Placental pericyte (primary cell): ENCODE data around the gene CBR1. TPM values are rescaled to one million over a fixed set of nuclear protein-coding genes. Genes with fewer than 3 reads are reported as not detected.

Experiments used
- small RNA-seq: library from RNA; depleted of rRNA; stranded (forward); fragments of <200 nt; gene quantifications from one replicate; pipeline ENCODE3, GENCODE V24; 2012; ENCODE audit warnings: low replicate concordance
- total RNA-seq: library from RNA; depleted of rRNA; stranded (reverse); fragments of >200 nt; gene quantifications from 2 replicates; pipeline ENCODE4 v1.2.3, GENCODE V29; 2012

CBR1 gene
- 70.9 and 78.1 TPM in 2 replicates for total RNA-seq

DNA sequence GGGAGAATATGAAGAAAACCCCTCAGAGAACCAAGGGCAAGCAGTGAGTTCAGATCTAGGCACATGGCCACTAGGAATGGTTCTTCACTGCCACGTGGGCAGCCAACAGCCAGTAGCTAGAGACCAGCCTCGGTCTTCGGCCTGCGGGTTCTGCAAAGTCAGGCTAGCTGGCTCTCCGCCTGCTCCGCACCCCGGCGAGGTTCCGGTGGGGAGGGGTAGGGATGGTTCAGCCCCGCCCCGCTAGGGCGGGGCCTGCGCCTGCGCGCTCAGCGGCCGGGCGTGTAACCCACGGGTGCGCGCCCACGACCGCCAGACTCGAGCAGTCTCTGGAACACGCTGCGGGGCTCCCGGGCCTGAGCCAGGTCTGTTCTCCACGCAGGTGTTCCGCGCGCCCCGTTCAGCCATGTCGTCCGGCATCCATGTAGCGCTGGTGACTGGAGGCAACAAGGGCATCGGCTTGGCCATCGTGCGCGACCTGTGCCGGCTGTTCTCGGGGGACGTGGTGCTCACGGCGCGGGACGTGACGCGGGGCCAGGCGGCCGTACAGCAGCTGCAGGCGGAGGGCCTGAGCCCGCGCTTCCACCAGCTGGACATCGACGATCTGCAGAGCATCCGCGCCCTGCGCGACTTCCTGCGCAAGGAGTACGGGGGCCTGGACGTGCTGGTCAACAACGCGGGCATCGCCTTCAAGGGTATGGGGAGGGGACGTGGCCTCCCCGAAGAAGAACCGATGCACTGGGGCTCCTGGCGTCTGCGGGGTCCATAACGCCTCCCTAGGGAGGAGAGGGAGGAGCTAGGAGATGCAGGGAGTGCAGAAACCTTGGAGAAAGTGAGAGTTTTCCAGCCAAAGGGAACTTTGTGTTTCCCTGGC lies at the start of gene CBR1:
Gene CBR1, plus strand, starts transcription at position 312 of the 871 bp plus-strand sequence. Its CDS starts 92 bp downstream, at position 404.

DNA sequence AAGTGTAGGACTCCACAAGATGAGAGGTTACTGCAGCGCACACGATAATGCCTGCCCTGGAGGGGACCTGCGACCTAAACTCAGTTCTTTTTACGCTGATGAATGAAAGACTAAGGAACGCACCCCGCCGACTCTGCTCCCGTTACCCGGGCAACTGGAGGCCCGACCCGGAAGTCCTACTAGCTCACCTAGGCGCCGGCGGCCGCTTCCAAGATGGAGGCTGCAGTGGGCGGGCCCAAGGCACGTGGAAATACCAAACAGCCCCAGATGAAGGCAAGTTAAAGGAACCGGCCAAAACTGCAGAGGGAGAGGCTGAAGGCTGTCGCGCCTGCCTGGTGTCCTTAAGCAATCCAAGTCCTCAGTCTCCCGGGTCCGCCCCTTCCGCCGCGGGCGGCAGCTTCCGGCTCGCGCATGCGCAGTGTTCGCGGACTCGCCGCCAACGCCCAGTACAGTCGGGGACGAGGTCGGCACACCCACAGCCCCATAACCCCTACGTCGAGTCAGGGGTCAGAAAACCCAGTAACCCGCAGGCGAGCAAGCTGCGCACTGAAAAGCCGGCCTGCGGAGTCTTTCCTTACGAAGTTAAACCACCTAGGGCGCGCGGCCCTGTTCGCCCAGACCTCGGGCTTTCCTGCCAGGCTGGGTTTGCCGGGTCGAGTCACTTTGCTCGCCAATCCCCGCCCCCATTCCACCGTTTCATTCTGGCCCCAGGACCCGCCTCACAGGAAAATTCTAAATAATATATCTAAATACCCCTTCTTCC lies 9.5 kb upstream of the CBR1 start, which contains the start of gene SETD4:
Gene SETD4, minus strand, starts transcription at position 368 of the 763 bp plus-strand sequence. CDS start 1,638 bp downstream, outside the sequence.

Small RNA genes within 50 kb of the gene (small RNA-seq; reads per million reads assigned to genes)
- gene RNU6-992P: not detected

Other genes starting within 250 kb of the CBR1 start
- 12.9 and 15.2 TPM in 2 replicates for gene SETD4, start 9.5 kb upstream of the CBR1 start, total RNA-seq
- 5.9 and 11.6 TPM in 2 replicates for gene CBR3, start 65.1 kb downstream of the CBR1 start, total RNA-seq
- 5.3 and 23.6 TPM in 2 replicates for gene DOP1B, start 86.8 kb downstream of the CBR1 start, total RNA-seq